Stimulated activated CD8-positive, alpha-beta memory T cell treated with anti-CD3 and anti-CD28 coated beads, Interleukin-7, amount 100 ng/mL, for 1 hour (primary cell): ENCODE results near the gene AMBP.
"Not testable (repeated sequence)": the region's sequence is repeated elsewhere in the genome, so short reads cannot be mapped to it uniquely, and the experiment has no call there.

Source experiments
- DNase-seq, 2 donors: peaks; one replicate each; pipeline ENCODE4 v3.0.0-alpha.2; 2020; ENCODE audit warnings: low read depth in 2 of 2

Gene AMBP

DNA sequence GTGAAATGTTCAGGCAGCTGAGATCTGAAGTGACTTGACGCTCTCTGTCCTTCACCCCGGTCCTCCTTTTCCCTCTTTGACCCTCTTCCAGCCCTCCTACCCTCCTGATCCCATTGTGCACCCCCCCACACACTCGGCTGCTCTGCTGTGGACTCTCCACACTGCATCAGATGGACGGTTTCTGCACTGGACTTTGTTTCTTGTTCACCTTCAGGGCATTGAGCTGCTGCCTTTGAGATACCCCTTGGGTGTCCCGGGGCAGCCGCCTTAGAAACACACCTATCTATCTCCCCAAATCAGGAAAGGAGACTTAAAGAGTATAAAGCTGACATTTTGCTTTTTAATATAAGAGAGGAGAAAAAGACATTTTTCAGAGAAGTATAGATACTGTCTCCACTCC, 27.5 kb downstream of the AMBP start:
- no peak for DNase-seq

DNA sequence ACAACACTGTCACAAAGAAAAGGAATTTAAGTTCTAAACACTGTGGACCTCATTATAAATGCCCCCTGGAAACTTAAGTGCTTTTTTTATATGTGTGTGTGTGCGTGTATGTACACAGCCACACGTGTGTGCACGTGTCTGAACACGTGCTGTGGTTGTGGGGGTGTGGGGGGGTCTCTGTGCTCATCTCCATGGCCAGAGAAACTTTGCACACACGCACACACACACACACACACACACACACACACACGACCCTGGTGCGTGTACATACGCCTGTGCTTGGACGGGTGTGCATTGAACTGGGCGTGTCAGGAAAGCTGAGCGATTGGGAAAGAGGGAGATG, 27.9 kb downstream of the AMBP start:
- no peak for DNase-seq

- DNase-seq, result no peak
Observed at GRCh38 chr9:114049441-114050225, 28.5 kb downstream of the AMBP start.

- DNase-seq, result no peak
Observed at GRCh38 chr9:114048533-114049415, 29.3 kb downstream of the AMBP start.

DNA sequence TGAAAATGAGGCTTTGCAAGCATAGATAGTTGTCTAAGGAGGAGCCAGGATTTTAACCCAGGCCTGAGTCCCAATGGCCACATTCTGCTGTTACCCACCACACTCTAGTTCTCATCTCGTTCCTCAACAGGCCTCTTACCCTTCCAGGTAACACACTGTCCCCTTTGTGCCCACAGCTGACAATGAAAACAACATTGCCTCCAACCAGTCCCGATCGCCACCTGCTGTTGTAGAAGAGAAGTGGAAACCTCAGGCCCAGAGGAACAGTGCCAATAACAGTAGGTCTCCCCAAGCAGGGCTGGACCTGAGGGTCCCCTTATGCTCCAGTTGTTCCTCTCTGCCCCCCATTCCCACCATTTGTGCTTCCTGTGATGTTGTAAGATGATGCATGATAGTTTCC, 30.4 kb downstream of the AMBP start:
- DNase-seq, result no peak

GRCh38 chr9:114046875-114047274, 31.2 kb downstream of the AMBP start:
- DNase-seq, result no peak

DNA sequence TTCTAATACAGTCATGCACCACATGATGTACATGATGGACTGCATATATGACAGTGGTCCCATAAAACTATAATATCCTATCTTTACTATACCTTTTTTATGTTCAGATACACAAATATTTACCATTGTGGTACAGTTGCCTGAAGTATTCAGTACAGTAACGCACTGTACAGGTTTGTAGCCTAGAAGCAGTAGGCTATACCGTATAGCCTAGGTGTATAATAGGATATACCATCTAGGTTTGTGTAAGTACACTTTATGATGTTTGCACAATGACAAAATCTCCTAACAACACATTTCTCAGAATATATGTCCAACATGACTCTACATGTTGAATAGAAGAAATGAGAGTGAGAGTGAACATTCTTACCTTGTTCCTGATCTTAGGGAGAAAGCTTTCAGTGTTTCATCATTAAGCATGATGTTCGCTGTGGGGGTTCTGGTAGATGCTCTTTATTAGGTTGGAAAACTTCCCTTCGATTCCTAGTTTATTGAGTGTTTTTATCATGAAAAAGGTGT, 31.8 kb downstream of the AMBP start:
- no peak for DNase-seq

DNA sequence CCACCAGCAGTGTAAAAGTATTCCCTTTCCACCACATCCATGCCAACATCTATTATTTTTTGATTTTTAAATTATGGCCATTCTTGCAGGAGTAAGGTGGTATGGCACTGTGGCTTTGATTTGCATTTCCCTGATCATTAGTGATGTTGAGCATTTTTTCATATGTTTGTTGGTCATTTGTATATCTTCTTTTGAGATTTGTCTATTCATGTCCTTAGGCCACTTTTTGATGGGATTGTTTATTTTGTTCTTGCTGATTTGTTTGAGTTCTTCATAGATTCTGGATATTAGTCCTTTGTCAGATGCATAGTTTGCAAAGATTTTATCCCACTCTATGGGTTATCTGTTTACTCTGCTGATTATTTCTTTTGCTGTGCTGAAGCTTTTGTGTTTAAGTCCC, 34.4 kb downstream of the AMBP start:
- not testable (repeated sequence) for DNase-seq

DNA sequence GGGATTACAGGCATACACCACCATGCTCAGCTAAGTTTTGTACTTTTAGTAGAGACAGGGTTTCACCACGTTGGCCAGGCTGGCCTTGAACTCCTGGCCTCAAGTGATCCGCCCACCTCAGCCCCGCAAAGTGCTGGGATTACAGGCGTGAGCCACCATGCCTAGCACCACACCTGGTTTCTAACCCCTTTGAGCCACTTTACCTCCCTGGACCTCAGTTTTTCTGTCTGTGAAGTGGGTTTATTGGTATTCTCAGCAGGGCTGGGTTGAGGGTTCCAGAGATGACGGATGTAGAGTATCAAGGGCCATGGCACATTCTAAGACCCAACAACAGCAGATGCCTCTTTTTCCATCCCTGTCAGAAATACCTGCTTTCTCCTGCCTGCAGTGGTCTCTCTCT, 38.6 kb downstream of the AMBP start:
- DNase-seq, result no peak

GRCh38 chr9:114038724-114039313, 39.3 kb downstream of the AMBP start:
- no peak for DNase-seq

DNA sequence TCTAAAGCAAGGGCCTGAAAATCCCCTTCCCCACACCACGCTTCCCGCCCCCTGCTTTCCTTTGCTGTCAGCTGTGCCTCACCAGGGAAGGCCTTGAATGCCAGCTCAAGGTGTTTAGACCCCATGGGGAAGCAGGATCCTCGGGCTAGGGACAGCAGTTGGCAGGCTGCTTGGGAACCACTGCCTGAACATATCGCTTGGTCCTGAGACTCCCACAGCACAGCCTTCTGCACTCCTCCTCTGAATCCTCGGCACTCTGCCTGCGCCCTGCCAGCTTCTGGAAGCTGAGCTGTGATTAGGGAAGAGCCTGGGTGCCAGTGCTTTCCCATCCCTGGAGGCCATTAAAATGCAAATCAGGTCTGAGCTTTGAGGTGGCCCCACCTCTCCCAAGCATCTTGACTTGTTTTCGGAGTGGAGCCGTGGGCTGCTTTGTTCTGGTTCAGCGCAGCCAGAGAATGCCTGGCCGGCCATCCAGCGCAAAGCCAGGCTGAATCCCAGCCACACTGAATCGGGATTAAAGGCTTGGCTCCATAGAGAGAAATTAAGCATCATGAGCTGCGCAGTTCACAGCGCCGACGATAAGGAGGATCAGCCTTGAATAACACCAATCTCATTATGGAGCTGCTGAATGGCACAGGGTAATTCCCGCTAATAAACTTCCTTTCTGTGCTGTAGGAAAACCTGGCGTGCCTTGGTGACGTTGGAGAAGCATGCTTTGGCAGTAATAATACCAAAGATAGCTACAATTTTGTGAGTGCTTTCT, 40.0 kb downstream of the AMBP start:
- DNase-seq, result no peak

DNA sequence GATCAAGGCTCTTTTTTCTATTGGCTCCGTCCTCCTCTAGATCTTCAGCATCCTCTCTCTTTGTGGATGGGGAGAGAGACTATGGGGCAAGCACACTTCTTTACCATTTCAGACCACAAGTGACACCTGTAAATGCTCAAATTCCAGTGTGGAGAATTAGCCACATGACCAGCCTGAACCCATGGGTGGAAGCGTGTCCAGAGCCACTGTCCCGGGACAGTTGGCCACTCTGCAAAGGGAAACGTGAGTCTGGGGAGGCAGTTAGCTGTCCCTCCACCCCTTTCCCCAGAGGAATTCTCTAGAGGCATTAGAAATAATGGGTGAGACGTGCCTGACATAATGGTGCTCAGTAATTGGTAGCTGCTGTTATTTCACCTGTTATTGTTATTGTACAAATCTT, 40.9 kb downstream of the AMBP start:
- no peak for DNase-seq

DNA sequence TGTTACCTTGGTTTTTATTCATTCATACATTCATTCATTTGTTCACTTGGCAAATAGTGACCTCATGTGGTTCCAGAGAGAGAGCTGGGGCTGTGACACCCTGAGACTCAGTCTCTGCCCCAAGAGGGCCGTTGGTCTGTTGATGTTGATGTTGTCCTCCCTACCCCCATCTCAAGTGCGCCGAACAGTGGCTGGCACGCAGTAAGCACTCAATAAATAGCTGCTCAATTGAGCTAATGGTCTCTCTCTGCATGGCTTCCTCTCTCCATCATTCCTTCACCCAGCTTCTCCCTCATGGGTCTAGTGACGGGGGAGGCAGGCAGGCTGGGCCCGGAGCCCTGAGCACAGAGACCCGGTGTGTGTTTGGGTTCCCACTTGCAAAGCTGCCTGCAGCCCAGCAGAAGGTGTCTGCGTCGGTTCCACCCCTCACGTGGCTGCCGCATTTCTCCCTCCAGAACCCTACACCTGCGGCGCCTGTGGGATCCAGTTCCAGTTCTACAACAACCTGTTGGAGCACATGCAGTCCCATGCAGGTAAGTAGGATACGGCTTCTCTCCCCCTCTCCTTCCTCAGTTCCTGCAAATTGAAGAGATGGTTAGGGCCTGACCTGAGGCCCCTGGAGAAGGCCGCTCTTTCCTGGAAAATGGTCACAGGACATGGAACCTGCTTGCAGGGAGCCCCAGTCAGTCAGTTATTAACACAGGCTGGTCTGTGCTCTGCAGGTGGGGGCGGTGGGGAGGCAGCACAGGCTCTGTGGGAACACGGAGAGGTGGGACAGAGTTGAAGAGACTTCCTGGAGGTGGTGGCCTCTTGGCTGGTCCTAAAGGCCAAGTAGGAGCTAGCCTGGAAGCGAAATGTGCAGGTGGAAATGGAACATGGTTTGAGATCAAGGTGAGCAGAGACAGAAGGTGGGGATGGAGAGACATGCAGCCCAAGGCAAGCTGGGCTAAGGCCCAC, 42.0 kb downstream of the AMBP start:
- no peak for DNase-seq

GRCh38 chr9:114035221-114035844, 42.8 kb downstream of the AMBP start:
- no peak for DNase-seq

DNA sequence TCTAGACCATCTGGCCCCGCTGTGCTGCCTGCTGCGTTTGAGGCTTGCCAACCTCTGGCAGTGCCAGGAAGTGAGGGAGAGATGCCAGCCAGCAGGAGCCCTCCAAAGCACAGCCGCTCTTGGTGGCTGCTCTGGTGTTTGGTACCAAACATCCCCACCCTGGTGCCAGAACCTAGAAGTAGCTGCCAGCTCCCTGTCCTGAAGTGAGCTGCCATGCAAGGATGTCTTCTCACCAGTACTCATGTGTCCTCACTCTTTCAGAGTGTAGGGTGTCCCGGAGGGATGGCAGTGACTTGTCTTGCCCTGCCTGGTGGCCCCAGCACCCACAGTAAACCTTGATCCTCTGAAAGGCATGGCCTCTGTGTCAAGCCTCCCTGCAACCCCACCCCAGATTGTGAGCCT, 43.4 kb downstream of the AMBP start:
- DNase-seq, result no peak

GRCh38 chr9:114034196-114034595, 43.9 kb downstream of the AMBP start:
- DNase-seq, result no peak

- no peak for DNase-seq
Observed at GRCh38 chr9:114033397-114034103, 44.5 kb downstream of the AMBP start.

GRCh38 chr9:114031948-114032840, 45.9 kb downstream of the AMBP start:
- DNase-seq, result no peak
